Measurements from ENCODE around the gene LURAP1L.

The LURAP1L gene

DNA sequence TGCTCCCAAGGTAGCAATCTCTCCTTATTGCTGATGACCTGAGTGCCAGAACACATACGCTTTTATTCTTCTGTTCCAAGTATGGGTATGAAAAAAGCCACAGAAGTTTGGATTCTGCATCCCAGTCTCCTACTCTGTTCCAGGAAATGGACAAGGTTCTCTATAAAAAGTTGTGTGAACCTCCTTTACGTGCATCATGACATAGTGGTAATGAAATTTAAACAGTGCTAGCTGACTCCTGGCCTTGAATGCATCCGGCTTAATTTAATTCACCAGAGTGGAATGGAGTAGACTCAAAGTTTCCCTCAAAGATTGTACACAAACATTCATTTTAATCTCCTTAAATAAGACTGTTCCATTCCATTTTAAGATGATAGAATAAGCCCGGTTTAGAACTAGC lies 68.9 kb downstream of the LURAP1L start:
- Histone ChIP-seq H3K9me2 (replicated peaks; ENCODE audit: low read depth, low read length) (no peaks in the 10 kb centered on the region), H3K4me3 (ENCODE audit: low read length, poor library complexity, severe bottlenecking) (no peak overlapping the region), H2AFZ (ENCODE audit: low read length) (no peak overlapping the region), H3K9me3 (ENCODE audit: insufficient read depth, low read depth, low read length) (no peaks in the 10 kb centered on the region), H3F3A (ENCODE audit: low read depth) (no peaks in the 10 kb centered on the region), H3K9ac (ENCODE audit: low read depth, low read length, poor library complexity, severe bottlenecking) (no peak overlapping the region), H3K27me3 (ENCODE audit: insufficient read depth, low read length, poor library complexity, severe bottlenecking) (no peaks in the 10 kb centered on the region), H3K4me1 (ENCODE audit: insufficient read depth, low read length, poor library complexity, severe bottlenecking) (no peaks in the 10 kb centered on the region), H4K20me1 (ENCODE audit: insufficient read depth, low read length, poor library complexity, severe bottlenecking) (no peaks in the 10 kb centered on the region), H3K36me3 (ENCODE audit: insufficient read depth, low read length) (no peaks in the 10 kb centered on the region), H3K4me2 (ENCODE audit: low read depth, low read length, poor library complexity, severe bottlenecking) (no peak overlapping the region), H3K79me2 (ENCODE audit: insufficient read depth, low read length) (no peaks in the 10 kb centered on the region)
- no peak for TF ChIP-seq EZH2phosphoT487 (IDR thresholded peaks at IDR 0.05; ENCODE audit: borderline replicate concordance)
- TF ChIP-seq, protein P1, sequence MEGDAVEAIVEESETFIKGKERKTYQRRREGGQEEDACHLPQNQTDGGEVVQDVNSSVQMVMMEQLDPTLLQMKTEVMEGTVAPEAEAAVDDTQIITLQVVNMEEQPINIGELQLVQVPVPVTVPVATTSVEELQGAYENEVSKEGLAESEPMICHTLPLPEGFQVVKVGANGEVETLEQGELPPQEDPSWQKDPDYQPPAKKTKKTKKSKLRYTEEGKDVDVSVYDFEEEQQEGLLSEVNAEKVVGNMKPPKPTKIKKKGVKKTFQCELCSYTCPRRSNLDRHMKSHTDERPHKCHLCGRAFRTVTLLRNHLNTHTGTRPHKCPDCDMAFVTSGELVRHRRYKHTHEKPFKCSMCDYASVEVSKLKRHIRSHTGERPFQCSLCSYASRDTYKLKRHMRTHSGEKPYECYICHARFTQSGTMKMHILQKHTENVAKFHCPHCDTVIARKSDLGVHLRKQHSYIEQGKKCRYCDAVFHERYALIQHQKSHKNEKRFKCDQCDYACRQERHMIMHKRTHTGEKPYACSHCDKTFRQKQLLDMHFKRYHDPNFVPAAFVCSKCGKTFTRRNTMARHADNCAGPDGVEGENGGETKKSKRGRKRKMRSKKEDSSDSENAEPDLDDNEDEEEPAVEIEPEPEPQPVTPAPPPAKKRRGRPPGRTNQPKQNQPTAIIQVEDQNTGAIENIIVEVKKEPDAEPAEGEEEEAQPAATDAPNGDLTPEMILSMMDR (conservative IDR thresholded peaks at IDR 0.05; ENCODE audit: low read length) = no peak

DNA sequence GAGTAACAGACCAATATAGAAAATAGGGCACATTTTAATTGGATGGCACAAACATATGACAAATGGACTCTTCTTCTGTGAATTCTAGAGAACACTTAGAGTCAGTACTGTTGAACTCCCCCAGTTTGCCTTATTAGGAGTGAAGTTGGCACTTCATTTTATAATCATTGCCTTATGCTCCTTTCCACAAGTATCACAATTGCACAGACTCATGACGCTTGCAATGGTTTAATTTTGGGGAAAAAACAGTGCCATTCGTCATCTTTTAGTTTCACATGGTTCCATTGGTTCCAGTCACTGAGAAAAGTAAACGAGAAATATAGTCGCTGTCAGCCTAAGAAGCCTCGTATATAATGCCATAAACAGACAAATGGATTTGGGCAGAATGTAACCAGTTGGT lies 71.2 kb downstream of the LURAP1L start:
- Histone ChIP-seq H3K9ac (ENCODE audit: low read depth, low read length, poor library complexity, severe bottlenecking) (no peak overlapping the region), H3K27me3 (ENCODE audit: insufficient read depth, low read length, poor library complexity, severe bottlenecking) (no peaks in the 10 kb centered on the region), H4K20me1 (ENCODE audit: insufficient read depth, low read length, poor library complexity, severe bottlenecking) (no peaks in the 10 kb centered on the region), H3F3A (ENCODE audit: low read depth) (no peaks in the 10 kb centered on the region), H3K79me2 (ENCODE audit: insufficient read depth, low read length) (no peaks in the 10 kb centered on the region), H3K4me1 (ENCODE audit: insufficient read depth, low read length, poor library complexity, severe bottlenecking) (no peaks in the 10 kb centered on the region), H3K9me3 (ENCODE audit: insufficient read depth, low read depth, low read length) (no peaks in the 10 kb centered on the region), H3K9me2 (replicated peaks; ENCODE audit: low read depth, low read length) (no peaks in the 10 kb centered on the region), H3K4me3 (ENCODE audit: low read length, poor library complexity, severe bottlenecking) (no peak overlapping the region), H3K4me2 (ENCODE audit: low read depth, low read length, poor library complexity, severe bottlenecking) (no peak overlapping the region), H2AFZ (ENCODE audit: low read length) (no peak overlapping the region), H3K36me3 (ENCODE audit: insufficient read depth, low read length) (no peaks in the 10 kb centered on the region)
- TF ChIP-seq, protein P1 (conservative IDR thresholded peaks at IDR 0.05; ENCODE audit: low read length) = no peak
- TF ChIP-seq EZH2phosphoT487 (IDR thresholded peaks at IDR 0.05; ENCODE audit: borderline replicate concordance) = no peak

DNA sequence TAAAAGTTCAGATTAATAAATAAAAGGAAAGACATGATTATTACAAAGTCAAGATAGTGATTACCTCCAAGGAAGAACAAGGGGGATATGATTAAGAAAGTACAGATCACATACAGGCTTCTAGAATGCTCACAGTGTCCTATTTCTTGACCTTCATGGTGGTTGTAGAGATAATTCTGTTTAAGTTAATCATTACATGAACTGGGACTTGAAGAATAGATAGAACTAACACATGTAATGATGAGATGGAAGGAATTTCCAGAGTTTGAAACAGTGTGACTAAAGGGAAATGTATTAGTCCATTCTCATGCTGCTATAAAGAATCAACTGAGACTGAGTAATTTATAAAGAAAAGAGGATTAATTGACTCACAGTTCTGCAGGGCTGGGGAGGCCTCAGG lies 72.7 kb downstream of the LURAP1L start:
- no peaks in the 10 kb centered on the region for H3K27me3 ChIP-seq (ENCODE audit: insufficient read depth, low read length, poor library complexity, severe bottlenecking)
- no peaks in the 10 kb centered on the region for H4K20me1 ChIP-seq (ENCODE audit: insufficient read depth, low read length, poor library complexity, severe bottlenecking)
- TF ChIP-seq EZH2phosphoT487 (IDR thresholded peaks at IDR 0.05; ENCODE audit: borderline replicate concordance) = no peak
- TF ChIP-seq, protein P1 (conservative IDR thresholded peaks at IDR 0.05; ENCODE audit: low read length) = no peak
- no peak overlapping the region for H3K9ac ChIP-seq (ENCODE audit: low read depth, low read length, poor library complexity, severe bottlenecking)
- no peaks in the 10 kb centered on the region for H3K4me1 ChIP-seq (ENCODE audit: insufficient read depth, low read length, poor library complexity, severe bottlenecking)
- H3F3A ChIP-seq (ENCODE audit: low read depth) = no peaks in the 10 kb centered on the region
- H3K4me3 ChIP-seq (ENCODE audit: low read length, poor library complexity, severe bottlenecking) = no peak overlapping the region
- no peaks in the 10 kb centered on the region for H3K79me2 ChIP-seq (ENCODE audit: insufficient read depth, low read length)
- H3K4me2 ChIP-seq (ENCODE audit: low read depth, low read length, poor library complexity, severe bottlenecking) = no peak overlapping the region
- no peaks in the 10 kb centered on the region for H3K9me3 ChIP-seq (ENCODE audit: insufficient read depth, low read depth, low read length)
- H3K9me2 ChIP-seq (replicated peaks; ENCODE audit: low read depth, low read length) = no peaks in the 10 kb centered on the region
- H3K36me3 ChIP-seq (ENCODE audit: insufficient read depth, low read length) = no peaks in the 10 kb centered on the region
- no peak overlapping the region for H2AFZ ChIP-seq (ENCODE audit: low read length)

All from Loucy (cell line).